Measurements from ENCODE around the gene LRCH4.
A peak's percentile ranks its signal among the peaks of the same experiment; 100 is the strongest.
"Not testable (repeated sequence)": the region's sequence is repeated elsewhere in the genome, so short reads cannot be mapped to it uniquely, and the experiment has no call there.

LRCH4 gene

GRCh38 chr7:100546129-100546925, 39.6 kb downstream of the LRCH4 start:
- no peak overlapping the region for H3K4me3 ChIP-seq (ENCODE audit: low read depth, low read length)

- H3K4me3 ChIP-seq (ENCODE audit: low read depth, low read length) = no peak overlapping the region
These were observed 40.4 kb downstream of the LRCH4 start for GRCh38 chr7:100545360-100546128.

- H3K4me3 ChIP-seq (ENCODE audit: low read depth, low read length) = no peak overlapping the region
These were observed 41.0 kb downstream of the LRCH4 start for GRCh38 chr7:100544967-100545359.

GRCh38 chr7:100544386-100544785, 41.5 kb downstream of the LRCH4 start:
- H3K4me3 ChIP-seq (ENCODE audit: low read depth, low read length) = no peak overlapping the region

GRCh38 chr7:100543586-100543985, 42.3 kb downstream of the LRCH4 start:
- H3K4me3 ChIP-seq (ENCODE audit: low read depth, low read length) = no peak overlapping the region

- H3K4me3 ChIP-seq (ENCODE audit: low read depth, low read length) = not testable (repeated sequence)
These were observed 44.6 kb downstream of the LRCH4 start for GRCh38 chr7:100541309-100541708.

- peak overlapping the region; percentile 57 for H3K4me3 ChIP-seq (ENCODE audit: low read depth, low read length)
These were observed 45.7 kb downstream of the LRCH4 start for GRCh38 chr7:100540073-100540723.

- peak overlapping the region; percentile 67 for H3K4me3 ChIP-seq (ENCODE audit: low read depth, low read length)
These were observed 46.4 kb downstream of the LRCH4 start for GRCh38 chr7:100539436-100540006.

GRCh38 chr7:100538654-100539435, 47.1 kb downstream of the LRCH4 start, which contains the start of gene AGFG2:
AGFG2 (plus strand) TSS chr7:100539203; CDS start chr7:100539347, 144 bp downstream.
- H3K4me3 ChIP-seq (ENCODE audit: low read depth, low read length) = peak within 1 kb of the TSS; percentile 67

- H3K4me3 ChIP-seq (ENCODE audit: low read depth, low read length) = peak overlapping the region; percentile 48
These were observed 47.6 kb downstream of the LRCH4 start for GRCh38 chr7:100538348-100538653.

- H3K4me3 ChIP-seq (ENCODE audit: low read depth, low read length) = not testable (repeated sequence)
These were observed 49.2 kb downstream of the LRCH4 start for GRCh38 chr7:100536695-100537094.

GRCh38 chr7:100535982-100536381, 49.9 kb downstream of the LRCH4 start:
- not testable (repeated sequence) for H3K4me3 ChIP-seq (ENCODE audit: low read depth, low read length)

- no peak overlapping the region for H3K4me3 ChIP-seq (ENCODE audit: low read depth, low read length)
These were observed 53.5 kb downstream of the LRCH4 start for GRCh38 chr7:100532165-100533022.

- not testable (repeated sequence) for H3K4me3 ChIP-seq (ENCODE audit: low read depth, low read length)
These were observed 57.6 kb downstream of the LRCH4 start for GRCh38 chr7:100528108-100528866.

All from iPS-11a (cell line).